Keratinocyte (primary cell): ENCODE data around the gene CACNG5. TPM values are rescaled to one million over a fixed set of nuclear protein-coding genes. Genes with fewer than 3 reads are reported as not detected.

ENCODE experiments used
- DNase-seq: peaks from one replicate; pipeline ENCODE4 v3.0.0-alpha.2; 2011; ENCODE audit warnings: low read depth, missing footprints, low spot score
- FAIRE-seq: peaks from 2 replicates; lab custom pipeline; 2011; peaks lifted over from hg19 to GRCh38; lab: Jason Lieb, UNC
- H2AFZ ChIP-seq: 2 replicates; pipeline ENCODE4 v1.6.0; 2012; ENCODE audit warnings: low read length, control low read depth, inconsistent platforms; ENCODE audit not compliant: control insufficient read depth
- H3K27ac ChIP-seq: 2 replicates; pipeline ENCODE4 v1.5.1; 2011; ENCODE audit warnings: low read length; ENCODE audit not compliant: control insufficient read depth, insufficient read depth
- H3K27me3 ChIP-seq: 3 replicates; pipeline ENCODE4 v1.6.0; 2011; ENCODE audit warnings: low read length; ENCODE audit not compliant: control insufficient read depth, insufficient read depth; ENCODE audit errors: extremely low read depth
- H3K36me3 ChIP-seq, 2 experiments: 2 replicates in 1 of 2; 3 replicates in 1 of 2; pipeline ENCODE4 v1.5.1; 2011; ENCODE audit warnings: low read length in 2 of 2, mild to moderate bottlenecking in 1 of 2; ENCODE audit not compliant: control insufficient read depth in 2 of 2, insufficient read depth in 2 of 2; ENCODE audit errors: extremely low read depth in 1 of 2
- H3K4me1 ChIP-seq: 3 replicates; pipeline ENCODE4 v1.5.1; 2011; ENCODE audit warnings: low read length; ENCODE audit not compliant: control insufficient read depth, insufficient read depth; ENCODE audit errors: extremely low read depth
- H3K4me2 ChIP-seq: 3 replicates; pipeline ENCODE4 v1.6.0; 2011; ENCODE audit warnings: low read depth, low read length; ENCODE audit not compliant: control insufficient read depth, insufficient read depth; ENCODE audit errors: extremely low read depth
- H3K4me3 ChIP-seq, 3 experiments: fragments of 200-600 bp in 1 of 3; sonication (generic) in 1 of 3; 2 replicates in 2 of 3; 3 replicates in 1 of 3; pipeline ENCODE4 v1.5.1; 2011 to 2016; ENCODE audit warnings: low read length in 3 of 3, mild to moderate bottlenecking in 3 of 3, control low read depth in 2 of 3, inconsistent platforms in 1 of 3, low read depth in 1 of 3, mixed read lengths in 1 of 3, mixed run types in 1 of 3, moderate library complexity in 1 of 3; ENCODE audit not compliant: control insufficient read depth in 2 of 3, insufficient read depth in 2 of 3; ENCODE audit errors: extremely low read depth in 1 of 3
- H3K79me2 ChIP-seq: 2 replicates; pipeline ENCODE4 v1.6.0; 2012; ENCODE audit warnings: low read length; ENCODE audit not compliant: control insufficient read depth, insufficient read depth
- H3K9ac ChIP-seq: 3 replicates; pipeline ENCODE4 v1.6.0; 2011; ENCODE audit warnings: low read length; ENCODE audit not compliant: control insufficient read depth, insufficient read depth; ENCODE audit errors: extremely low read depth
- H3K9me1 ChIP-seq: 3 replicates; pipeline ENCODE4 v1.6.0; 2011; ENCODE audit warnings: low read length; ENCODE audit not compliant: control insufficient read depth, insufficient read depth; ENCODE audit errors: extremely low read depth
- H3K9me3 ChIP-seq: 2 replicates; pipeline ENCODE4 v1.5.1; 2012; ENCODE audit warnings: low read depth, low read length; ENCODE audit not compliant: control insufficient read depth
- H4K20me1 ChIP-seq: 3 replicates; pipeline ENCODE4 v1.6.0; 2011; ENCODE audit warnings: low read length; ENCODE audit not compliant: control insufficient read depth, insufficient read depth; ENCODE audit errors: extremely low read depth
- EZH2 ChIP-seq: IDR thresholded peaks from one replicate; pipeline ENCODE4 v1.6.1; 2012; ENCODE audit warnings: inconsistent platforms, mild to moderate bottlenecking, low read length, moderate library complexity
- dilution Hi-C: fragments of 300-500 bp; cut with MboI; formaldehyde crosslinking; loops from one replicate; pipeline ENCODE4 v1.7.0; 2020; ENCODE audit warnings: low sequenced_read_pairs; ENCODE audit not compliant: extremely low pct_ligation_motif_present
- polyA plus RNA-seq, 5 experiments: library from polyadenylated mRNA; depleted of rRNA in 3 of 5; stranded (reverse) in 3 of 5; stranded (forward) in 1 of 5; unstranded in 1 of 5; fragments of >200 nt; gene quantifications; 1 replicate in 1 of 5; 2 replicates in 3 of 5; 3 replicates in 1 of 5; pipeline versions ENCODE4 v1.2.1 to v1.2.3, GENCODE V29; 2011 to 2012; ENCODE audit warnings: missing spikeins in 2 of 5, low read depth in 1 of 5, low replicate concordance in 1 of 5
- TF ChIP-seq, protein P1 (sequence below), 3 experiments: IDR thresholded peaks in 1 of 3; conservative IDR thresholded peaks in 1 of 3; optimal IDR thresholded peaks in 1 of 3; 2 replicates in 2 of 3; 3 replicates in 1 of 3; pipeline versions ENCODE3 to v1.5.1; 2011; ENCODE audit warnings: low read length in 3 of 3, mild to moderate bottlenecking in 3 of 3, moderate library complexity in 2 of 3, control low read depth in 1 of 3, inconsistent platforms in 1 of 3; ENCODE audit not compliant: insufficient read depth in 2 of 3; ENCODE audit errors: extremely low read depth in 1 of 3

Gene CACNG5
- polyA plus RNA-seq, 1 donor (not counting 4 experiments of a cell fraction or from before 2014, with no cell fraction given) = not detected

DNA sequence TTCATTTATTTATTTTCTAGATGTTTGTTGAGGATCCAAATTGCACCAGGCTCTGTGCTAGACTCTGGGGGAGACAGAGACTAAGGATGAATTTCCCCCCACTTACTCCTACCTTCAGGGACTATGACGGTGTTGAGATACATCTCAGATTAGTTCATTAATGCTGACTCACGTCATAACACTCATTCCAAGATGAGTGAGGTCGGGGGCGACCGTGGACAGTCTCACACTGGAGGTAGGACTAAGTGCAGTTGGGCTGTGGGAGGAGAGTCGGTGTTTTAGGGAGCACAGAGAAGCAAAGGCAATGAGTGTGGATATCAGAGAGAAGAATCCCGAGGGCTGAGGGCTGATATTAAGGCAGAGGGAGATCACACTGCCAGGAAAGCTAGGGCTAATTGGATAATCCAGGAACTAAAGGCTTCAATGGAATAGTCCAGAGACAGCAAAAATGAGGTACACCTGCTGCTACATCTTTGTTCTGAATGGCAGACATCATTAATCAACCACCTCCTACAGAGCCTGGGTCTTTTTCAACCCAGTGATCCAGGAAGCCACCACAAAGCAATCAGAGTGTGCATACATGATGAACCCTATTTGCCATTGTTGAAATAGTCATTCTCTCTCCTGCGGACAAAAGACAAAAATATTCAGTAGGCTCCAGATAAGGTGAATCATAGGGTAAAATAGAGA, 91.0 kb downstream of the CACNG5 start:
- dilution Hi-C loops = no loop called here
- H3K79me2 ChIP-seq = no peaks in the 10 kb centered on the region
- DNase-seq (no peak), FAIRE-seq (no peak)
- H2AFZ ChIP-seq = no peak overlapping the region
- H3K27ac ChIP-seq = no peak overlapping the region
- H3K36me3 ChIP-seq = no peaks in the 10 kb centered on the region
- no peaks in the 10 kb centered on the region for H3K9me1 ChIP-seq
- H3K4me1 ChIP-seq = no peaks in the 10 kb centered on the region
- H3K9me3 ChIP-seq = no peaks in the 10 kb centered on the region
- H3K4me3 ChIP-seq = no peak overlapping the region
- no peak overlapping the region for H3K4me2 ChIP-seq
- no peak overlapping the region for H3K9ac ChIP-seq
- H3K27me3 ChIP-seq = no peaks in the 10 kb centered on the region
- no peaks in the 10 kb centered on the region for H4K20me1 ChIP-seq
- TF ChIP-seq, protein P1, sequence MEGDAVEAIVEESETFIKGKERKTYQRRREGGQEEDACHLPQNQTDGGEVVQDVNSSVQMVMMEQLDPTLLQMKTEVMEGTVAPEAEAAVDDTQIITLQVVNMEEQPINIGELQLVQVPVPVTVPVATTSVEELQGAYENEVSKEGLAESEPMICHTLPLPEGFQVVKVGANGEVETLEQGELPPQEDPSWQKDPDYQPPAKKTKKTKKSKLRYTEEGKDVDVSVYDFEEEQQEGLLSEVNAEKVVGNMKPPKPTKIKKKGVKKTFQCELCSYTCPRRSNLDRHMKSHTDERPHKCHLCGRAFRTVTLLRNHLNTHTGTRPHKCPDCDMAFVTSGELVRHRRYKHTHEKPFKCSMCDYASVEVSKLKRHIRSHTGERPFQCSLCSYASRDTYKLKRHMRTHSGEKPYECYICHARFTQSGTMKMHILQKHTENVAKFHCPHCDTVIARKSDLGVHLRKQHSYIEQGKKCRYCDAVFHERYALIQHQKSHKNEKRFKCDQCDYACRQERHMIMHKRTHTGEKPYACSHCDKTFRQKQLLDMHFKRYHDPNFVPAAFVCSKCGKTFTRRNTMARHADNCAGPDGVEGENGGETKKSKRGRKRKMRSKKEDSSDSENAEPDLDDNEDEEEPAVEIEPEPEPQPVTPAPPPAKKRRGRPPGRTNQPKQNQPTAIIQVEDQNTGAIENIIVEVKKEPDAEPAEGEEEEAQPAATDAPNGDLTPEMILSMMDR (optimal IDR thresholded peaks at IDR 0.05 in 1 of 3, IDR thresholded peaks at IDR 0.05 in 1 of 3, conservative IDR thresholded peaks at IDR 0.05 in 1 of 3; ENCODE audit: extremely low read depth in 1 of 3, insufficient read depth in 2 of 3, low read length in 3 of 3) = no peak
- TF ChIP-seq EZH2 = no peak

DNA sequence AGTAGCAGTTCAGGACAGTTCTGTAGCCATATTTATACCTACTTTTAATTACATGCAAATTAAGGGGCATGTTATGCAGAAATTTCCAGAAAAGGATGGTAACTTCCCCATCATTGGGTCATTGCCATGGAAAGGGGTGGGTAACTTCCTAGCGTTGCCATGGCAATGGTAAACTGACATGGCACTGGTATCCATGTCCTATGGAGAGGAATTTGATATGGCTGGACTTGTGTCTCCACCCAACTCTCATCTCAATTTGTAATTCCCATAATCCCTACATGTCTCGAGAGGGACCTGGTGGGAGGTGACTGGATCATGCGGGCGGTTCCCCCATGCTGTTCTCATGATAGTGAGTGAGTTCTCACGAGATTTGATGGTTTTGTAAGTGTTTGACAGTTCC, 94.0 kb downstream of the CACNG5 start:
- Histone ChIP-seq H3K79me2 (no peaks in the 10 kb centered on the region), H3K4me2 (no peak overlapping the region), H4K20me1 (no peaks in the 10 kb centered on the region), H3K4me1 (no peaks in the 10 kb centered on the region), H2AFZ (no peak overlapping the region), H3K27me3 (no peaks in the 10 kb centered on the region), H3K27ac (no peak overlapping the region), H3K9ac (no peak overlapping the region), H3K9me3 (no peaks in the 10 kb centered on the region), H3K36me3 (no peaks in the 10 kb centered on the region), H3K4me3 (no peak overlapping the region), H3K9me1 (no peaks in the 10 kb centered on the region)
- no peak for DNase-seq
- TF ChIP-seq, protein P1 (optimal IDR thresholded peaks at IDR 0.05 in 1 of 3, IDR thresholded peaks at IDR 0.05 in 1 of 3, conservative IDR thresholded peaks at IDR 0.05 in 1 of 3; ENCODE audit: extremely low read depth in 1 of 3, insufficient read depth in 2 of 3, low read length in 3 of 3) = no peak
- no peak for TF ChIP-seq EZH2
- dilution Hi-C loops = no loop called here
- FAIRE-seq = no peak
